K562 (cell line): ENCODE data around the gene RUNDC1. TPM values are rescaled to one million over a fixed set of nuclear protein-coding genes. Genes with fewer than 3 reads are reported as not detected.

Source experiments
- ATAC-seq: fragments of 200-7000 bp; cut with Tn5 transposase; 3 replicates; pipeline ENCODE4 v1.9.1; 2020; ENCODE audit warnings: moderate library complexity
- BruUV-seq: library from RNA; stranded (reverse); fragments of 400-500 nt; replicated peaks from 2 replicates; lab custom pipeline; 2021; lab: Mats Ljungman, UMichigan
- CTCF ChIA-PET: fragments of 300-600 bp; formaldehyde crosslinking; extraction: SDS; loops from one replicate; lab custom pipeline; 2021; ENCODE audit warnings: low intra/inter-chr PET ratio; lab: Yijun Ruan, JAX
- POLR2A ChIA-PET: fragments of 300-600, 350-650 bp; sonication (Branson Sonifier 250); formaldehyde crosslinking; extraction: SDS; loops from one replicate; lab custom pipeline; 2021; ENCODE audit warnings: antibody characterized with exemption, inconsistent platforms; lab: Yijun Ruan, JAX
- DNase-seq, 4 experiments: peaks; one replicate each; pipeline versions ENCODE4 v3.0.0 to v3.0.0-alpha.2; 2011 to 2018; ENCODE audit warnings: low spot score in 3 of 4, mixed read lengths in 3 of 4; ENCODE audit errors: extremely low read depth in 1 of 4
- FAIRE-seq: peaks from 2 replicates; lab custom pipeline; 2011; peaks lifted over from hg19 to GRCh38; lab: Jason Lieb, UNC
- H2AFZ ChIP-seq: 2 replicates; pipeline ENCODE4 v1.6.0; 2011; ENCODE audit warnings: low read depth, low read length, control low read depth, inconsistent platforms
- H3K27ac ChIP-seq: fragments of 200-600 bp; 3 replicates; pipeline ENCODE4 v1.8.0; 2011; ENCODE audit warnings: low read depth, mild to moderate bottlenecking, control low read depth, inconsistent platforms, low read length, moderate library complexity, mixed read lengths; ENCODE audit errors: extremely low read depth
- H3K27me3 ChIP-seq, 2 experiments: fragments of 300-600 bp in 1 of 2; 2 replicates in 1 of 2; 3 replicates in 1 of 2; pipeline versions ENCODE4 v1.6.0 to v1.8.0; 2011; ENCODE audit warnings: inconsistent platforms in 2 of 2, low read length in 2 of 2, mild to moderate bottlenecking in 1 of 2, mixed read lengths in 1 of 2, moderate library complexity in 1 of 2; ENCODE audit not compliant: control insufficient read depth in 2 of 2, insufficient read depth in 2 of 2
- H3K36me3 ChIP-seq: fragments of 300-600 bp; 3 replicates; pipeline ENCODE4 v1.8.0; 2011; ENCODE audit warnings: mild to moderate bottlenecking, low read length, inconsistent platforms; ENCODE audit not compliant: control insufficient read depth, insufficient read depth
- H3K4me1 ChIP-seq, 2 experiments: fragments of 200-600 bp in 1 of 2; replicated peaks in 1 of 2; 2 replicates in 1 of 2; 3 replicates in 1 of 2; pipeline versions ENCODE4 v1.5.1 to v1.8.0; 2011; ENCODE audit warnings: inconsistent platforms in 2 of 2, low read length in 2 of 2, mild to moderate bottlenecking in 1 of 2, mixed read lengths in 1 of 2, moderate library complexity in 1 of 2; ENCODE audit not compliant: control insufficient read depth in 2 of 2, insufficient read depth in 2 of 2
- H3K4me2 ChIP-seq: 2 replicates; pipeline ENCODE4 v1.6.1; 2011; ENCODE audit warnings: low read length, control low read depth, inconsistent platforms, mixed read lengths; ENCODE audit not compliant: insufficient read depth
- H3K4me3 ChIP-seq: fragments of 200-600 bp; sonication (generic), shearing (Covaris generic); 2 replicates; pipeline ENCODE4 v1.5.1; 2016; ENCODE audit warnings: control low read depth, inconsistent platforms
- H3K79me2 ChIP-seq: fragments of 200-600 bp; 3 replicates; pipeline ENCODE4 v1.8.0; 2011; ENCODE audit warnings: low read length, inconsistent platforms; ENCODE audit not compliant: control insufficient read depth, insufficient read depth
- H3K9ac ChIP-seq, 2 experiments: 2 replicates each; pipeline versions ENCODE4 v1.6.0 to v1.6.1; 2011; ENCODE audit warnings: low read depth in 2 of 2, low read length in 2 of 2, control low read depth in 1 of 2, inconsistent platforms in 1 of 2, mild to moderate bottlenecking in 1 of 2, mixed read lengths in 1 of 2; ENCODE audit not compliant: insufficient read depth in 1 of 2
- H3K9me1 ChIP-seq: one replicate; pipeline ENCODE4 v1.6.0; 2011; ENCODE audit warnings: inconsistent platforms, mild to moderate bottlenecking, low read length, moderate library complexity; ENCODE audit not compliant: control insufficient read depth, insufficient read depth
- H3K9me3 ChIP-seq: replicated peaks from 2 replicates; pipeline ENCODE4 v1.5.1; 2011; ENCODE audit warnings: low read depth, low read length, inconsistent platforms; ENCODE audit not compliant: control insufficient read depth, insufficient read depth
- H4K20me1 ChIP-seq: replicated peaks from 2 replicates; pipeline ENCODE4 v1.6.1; 2011; ENCODE audit warnings: low read length, inconsistent platforms, mixed read lengths; ENCODE audit not compliant: control insufficient read depth, insufficient read depth
- ASH1L ChIP-seq: fragments of 450-650 bp; IDR thresholded peaks from 2 replicates; pipeline ENCODE4 v1.6.1; 2018; ENCODE audit warnings: borderline replicate concordance, mild to moderate bottlenecking, low read depth; ENCODE audit not compliant: partially characterized antibody
- ETS1 ChIP-seq: conservative IDR thresholded peaks from 2 replicates; pipeline ENCODE4 v1.6.1; 2011; ENCODE audit warnings: low read depth, mild to moderate bottlenecking, low read length; ENCODE audit not compliant: control insufficient read depth
- GATAD2A ChIP-seq: fragments of 450-650 bp; IDR thresholded peaks from 2 replicates; pipeline ENCODE4 v1.6.1; 2017
- MLLT1 ChIP-seq, 2 experiments: fragments of 450-650 bp; IDR thresholded peaks; 2 replicates each; pipeline ENCODE4 v1.6.1; 2016
- NR2F6 ChIP-seq: fragments of 450-650 bp; formaldehyde crosslinking; IDR thresholded peaks from 2 replicates; pipeline ENCODE4 v1.4.0; 2020; ENCODE audit warnings: mild to moderate bottlenecking
- PBX2 ChIP-seq, 2 experiments: IDR thresholded peaks in 1 of 2; conservative IDR thresholded peaks in 1 of 2; 2 replicates each; pipeline ENCODE4 v1.6.1; 2016; ENCODE audit warnings: low read depth in 2 of 2, mild to moderate bottlenecking in 1 of 2, missing compliant biosample characterization in 1 of 2, missing genetic modification characterization in 1 of 2, moderate library complexity in 1 of 2
- POU5F1 ChIP-seq: fragments of 150-350 bp; IDR thresholded peaks from 2 replicates; pipeline ENCODE4 v1.6.1; 2014; ENCODE audit warnings: borderline replicate concordance, low read length, low read depth, mild to moderate bottlenecking; ENCODE audit not compliant: partially characterized antibody
- PYGO2 ChIP-seq: fragments of 450-650 bp; IDR thresholded peaks from 2 replicates; pipeline ENCODE4 v1.6.1; 2016; ENCODE audit warnings: mild to moderate bottlenecking, missing genetic modification characterization, moderate library complexity, missing compliant biosample characterization
- RUNX1 ChIP-seq: sonication (generic); IDR thresholded peaks from 2 replicates; pipeline ENCODE4 v1.6.1; 2016; ENCODE audit warnings: antibody characterized with exemption, low read depth
- ZFX ChIP-seq: sonication (generic); formaldehyde crosslinking; IDR thresholded peaks from 2 replicates; pipeline ENCODE4 v1.8.0; 2022; ENCODE audit warnings: mild to moderate bottlenecking, missing genetic modification reagents, moderate library complexity
- ZKSCAN8 ChIP-seq: fragments of 200-800 bp; sonication (Bioruptor generic); IDR thresholded peaks from 2 replicates; pipeline ENCODE4 v1.6.1; 2016; ENCODE audit warnings: missing genetic modification characterization, missing compliant biosample characterization
- ZNF24 ChIP-seq: fragments of 450-650 bp; IDR thresholded peaks from 2 replicates; pipeline ENCODE4 v1.6.1; 2016
- ZNF277 ChIP-seq: fragments of 250-450 bp; sonication (Bioruptor Pico); IDR thresholded peaks from 2 replicates; pipeline ENCODE4 v1.8.0; 2022; ENCODE audit warnings: inconsistent platforms, mild to moderate bottlenecking, moderate library complexity, borderline replicate concordance
- WGBS: fragments of 100-300 bp; shearing (Covaris generic); methylation state at CpG from one replicate; pipeline ENCODE4 v1.1.6; 2016; ENCODE audit warnings: low coverage, mixed read lengths; ENCODE audit not compliant: insufficient coverage; ENCODE audit errors: missing lambda C conversion rate; 5-methylcytosine and 5-hydroxymethylcytosine counted together
- in situ Hi-C: fragments of 300-500 bp; cut with MboI; formaldehyde crosslinking; loops from 4 replicates; pipeline ENCODE4 v1.15.0; 2018; ENCODE audit warnings: inconsistent platforms, mixed read lengths
- intact Hi-C: fragments of 100-400 bp; cut with micrococcal nuclease; formaldehyde crosslinking; loops from 2 replicates; pipeline ENCODE4 v1.14.2; 2022
- polyA plus RNA-seq, 8 experiments: library from polyadenylated mRNA; depleted of rRNA in 4 of 8; stranded (reverse) in 5 of 8; unstranded in 3 of 8; fragments of >200 nt; fragmentation: Nextera tagmentation in 2 of 8; fragmentation: Illumina TruSeq in 1 of 8; extraction: Ambion mirVana in 2 of 8; extraction: Trizol in 1 of 8; gene quantifications; 2 replicates each; pipeline versions ENCODE4 v1.2.1 to v1.2.3, GENCODE V29; 2011 to 2014; ENCODE audit warnings: inconsistent platforms in 1 of 8, missing spikeins in 1 of 8
- total RNA-seq, 7 experiments: library from RNA; depleted of rRNA in 6 of 7; stranded (reverse); fragments of >200 nt in 6 of 7; fragmentation: Illumina TruSeq in 2 of 7; extraction: Trizol in 2 of 7; gene quantifications; 2 replicates each; pipeline versions ENCODE4 v1.2.1 to v1.2.3, GENCODE V29; 2011 to 2021; ENCODE audit warnings: low replicate concordance in 1 of 7

Gene RUNDC1
- total and polyA plus RNA-seq, 9 of the 15 experiments (the other 6 are each of a cell fraction or from before 2014, with no cell fraction given), result 3.4 to 12.6 (median 9.4) TPM

GRCh38 chr17:43020789-43021740 lies 40.7 kb downstream of the RUNDC1 start:
- POLR2A ChIA-PET, result interaction anchor here (0.7 to 6.7 kb wide), 8 partner anchors 9 to 347 kb away, joined by 3 to 79 read pairs (median 6); partner anchors contain the start of gene RPL27
- TF ChIP-seq ZFX (CRISPR knock-in tag) (no peak), POU5F1 (no peak), ZNF24 (0 out of 2 replicates have a peak, but pooled peaks have one; percentile 47), ASH1L (no peak), NR2F6 (CRISPR knock-in tag) (no peak), GATAD2A (peak; percentile 77; the same call in 1 of the 2 replicates), ZNF277 (no peak), PYGO2 (tag) (no peak), ETS1 (no peak), MLLT1 (IDR thresholded peaks at IDR 0.05) (peak in 1 of 2 experiments; percentile 64; a peak in 2 of 4 replicates), ZKSCAN8 (CRISPR knock-in tag) (peak; percentile 60; the same call in 1 of the 2 replicates), PBX2 (CRISPR knock-in tag; IDR thresholded peaks at IDR 0.05; ENCODE audit: low read depth) (no peak), PBX2 (tag; conservative IDR thresholded peaks at IDR 0.05; ENCODE audit: low read depth) (peak; percentile 58), RUNX1 (peak; percentile 58; the same call in 1 of the 2 replicates)

More at GRCh38 chr17:43020789-43021740, 40.7 kb downstream of the RUNDC1 start:
- intact Hi-C loops, result no loop called here
- Histone ChIP-seq H3K9ac (peak overlapping the region; percentile 68 to 96), H2AFZ (peak overlapping the region; percentile 94), H3K9me1 (peaks cover 10% of the 10 kb centered on the region), H3K4me1 (peaks cover 27 to 64% of the 10 kb centered on the region in 2 experiments), H3K4me3 (peak overlapping the region; percentile 87), H3K4me2 (peak overlapping the region; percentile 99), H3K79me2 (peaks cover 40% of the 10 kb centered on the region), H3K9me3 (no peaks in the 10 kb centered on the region), H3K36me3 (peaks cover 30% of the 10 kb centered on the region; the same call in 2 of the 3 replicates), H3K27ac (peak overlapping the region; percentile 83), H3K27me3 (no peaks in the 10 kb centered on the region), H4K20me1 (peaks cover 10% of the 10 kb centered on the region; the same call in 1 of the 2 replicates)
- CTCF ChIA-PET, result no interaction called here
- DNase-seq (peak; percentile 83 to 94 (median 87)), ATAC-seq (peak; percentile 69), FAIRE-seq (peak; percentile 86)
- WGBS, result 2% methylated on average over 23 of the region's 40 CpGs
- BruUV-seq, result no TSS peak
- in situ Hi-C loops, result no loop called here
